HG02943 (cell line): ENCODE data around the gene INPP5K.
A peak's percentile ranks its signal among the peaks of the same experiment; 100 is the strongest.
"Not testable (repeated sequence)": the region's sequence is repeated elsewhere in the genome, so short reads cannot be mapped to it uniquely, and the experiment has no call there.

ENCODE experiments used
- ATAC-seq: cut with Tn5 transposase; IDR thresholded peaks from one replicate; pipeline ENCODE4 v1.9.1; 2021; ENCODE audit warnings: mild to moderate bottlenecking, low read depth, moderate library complexity; ENCODE audit not compliant: unreplicated experiment

Gene INPP5K

GRCh38 chr17:1516388-1517161, at the start of gene INPP5K:
INPP5K (minus strand) TSS chr17:1516612; CDS start chr17:1516499, 113 bp downstream.
- ATAC-seq, result peak; percentile 88

GRCh38 chr17:1565877-1566276, 49.5 kb upstream of the INPP5K start:
- no peak for ATAC-seq

- no peak for ATAC-seq
Observed at GRCh38 chr17:1563786-1564613, 47.6 kb upstream of the INPP5K start.

- not testable (repeated sequence) for ATAC-seq
Observed at GRCh38 chr17:1563471-1563785, 47.0 kb upstream of the INPP5K start.

- peak; percentile 34 for ATAC-seq
Observed at GRCh38 chr17:1562176-1562643, 45.8 kb upstream of the INPP5K start.

- ATAC-seq, result no peak
Observed at GRCh38 chr17:1561420-1562175, 45.2 kb upstream of the INPP5K start.

- no peak for ATAC-seq
Observed at GRCh38 chr17:1560858-1561355, 44.5 kb upstream of the INPP5K start.

- no peak for ATAC-seq
Observed at GRCh38 chr17:1560101-1560857, 43.9 kb upstream of the INPP5K start.

GRCh38 chr17:1559047-1560043, 42.9 kb upstream of the INPP5K start:
- no peak for ATAC-seq

- ATAC-seq, result no peak
Observed at GRCh38 chr17:1558401-1558800, 42.0 kb upstream of the INPP5K start.

GRCh38 chr17:1557355-1558095, 41.1 kb upstream of the INPP5K start:
- no peak for ATAC-seq

- ATAC-seq, result no peak
Observed at GRCh38 chr17:1555651-1556471, 39.4 kb upstream of the INPP5K start.

- no peak for ATAC-seq
Observed at GRCh38 chr17:1554751-1555540, 38.5 kb upstream of the INPP5K start.

- no peak for ATAC-seq
Observed at GRCh38 chr17:1553354-1554266, 37.2 kb upstream of the INPP5K start.

GRCh38 chr17:1552932-1553331, 36.5 kb upstream of the INPP5K start:
- no peak for ATAC-seq

- ATAC-seq, result no peak
Observed at GRCh38 chr17:1551741-1552140, 35.3 kb upstream of the INPP5K start.
